SIG-M5 treated with dmso at 0.1 percent for 504 hours (cell line): Measurements from ENCODE around the gene HOXB8.

Experiments used
- DNase-seq: peaks from one replicate; lab custom pipeline; 2025; ENCODE audit not compliant: unreplicated experiment; lab: John Stamatoyannopoulos, UW

Gene HOXB8

DNA sequence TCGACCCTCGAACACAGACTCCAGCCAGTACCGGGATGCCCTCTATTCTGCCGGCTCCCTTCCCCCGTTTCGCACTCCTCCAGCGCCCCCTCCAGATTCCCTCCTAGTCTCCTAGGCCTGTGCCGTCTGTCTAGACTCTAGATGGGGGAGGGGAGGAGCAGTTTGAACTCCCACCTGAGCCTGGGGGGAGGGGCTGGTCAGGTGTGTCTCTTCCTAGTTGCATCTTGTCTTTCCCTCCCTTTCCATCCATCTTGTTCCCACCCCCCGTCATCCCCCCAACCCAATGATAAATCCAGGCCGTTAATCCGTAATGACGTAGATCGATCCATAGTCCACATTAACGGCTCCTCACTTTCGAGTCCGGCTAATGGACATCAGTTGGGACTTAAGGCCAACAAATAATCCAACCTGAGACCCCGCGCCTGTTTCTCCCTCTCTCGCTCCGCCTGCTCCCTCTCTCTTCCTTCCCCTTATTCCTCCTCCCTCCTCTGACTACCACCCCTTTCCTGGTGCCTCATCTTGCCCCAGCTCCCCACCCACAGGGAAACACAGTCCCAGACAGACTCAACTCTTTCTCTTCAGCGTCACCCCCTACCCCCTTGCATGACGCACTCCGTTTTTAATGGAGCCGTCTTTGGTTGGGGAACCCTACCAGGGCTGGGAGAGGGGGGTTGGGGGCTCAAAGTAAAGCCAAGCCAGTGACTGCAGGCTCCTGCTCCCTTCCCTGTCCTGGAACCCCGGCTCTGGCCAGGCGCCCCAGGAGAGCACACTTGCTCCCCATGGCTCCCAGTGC is 18.2 kb downstream of the HOXB8 start:
- no peak for DNase-seq

DNA sequence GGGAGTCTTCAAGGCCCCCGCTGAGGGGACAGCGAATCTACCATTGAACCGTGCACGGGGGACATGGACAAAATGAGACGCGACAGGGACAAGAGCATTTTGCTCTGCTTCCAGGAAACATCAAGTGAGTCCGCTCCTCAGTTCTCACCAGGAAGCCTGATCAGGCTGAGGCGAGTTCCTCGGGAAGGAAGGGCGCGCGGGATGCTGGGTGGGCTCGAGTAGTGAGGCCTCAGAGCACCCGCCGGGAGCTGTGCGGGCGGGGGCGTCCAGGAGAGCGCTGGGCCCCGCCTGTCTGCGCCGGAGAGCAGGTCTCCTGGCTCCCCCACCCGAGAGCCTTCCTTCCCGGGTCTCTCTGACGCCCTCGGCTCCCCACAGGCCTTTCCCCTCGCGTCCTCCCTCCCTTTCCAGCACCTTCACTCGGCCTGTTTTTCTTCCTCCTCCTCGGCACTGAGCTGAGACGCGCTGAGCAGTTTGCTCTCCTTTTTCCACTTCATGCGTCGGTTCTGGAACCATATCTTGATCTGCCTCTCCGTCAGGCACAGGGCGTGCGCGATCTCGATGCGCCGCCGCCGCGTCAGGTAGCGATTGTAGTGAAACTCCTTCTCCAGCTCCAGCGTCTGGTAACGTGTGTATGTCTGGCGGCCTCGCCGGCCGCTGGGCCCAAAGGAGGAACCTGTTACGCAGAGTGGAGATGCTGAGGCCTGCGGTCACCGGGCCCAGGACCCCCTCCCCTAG is 18.9 kb downstream of the HOXB8 start:
- DNase-seq: no peak

DNA sequence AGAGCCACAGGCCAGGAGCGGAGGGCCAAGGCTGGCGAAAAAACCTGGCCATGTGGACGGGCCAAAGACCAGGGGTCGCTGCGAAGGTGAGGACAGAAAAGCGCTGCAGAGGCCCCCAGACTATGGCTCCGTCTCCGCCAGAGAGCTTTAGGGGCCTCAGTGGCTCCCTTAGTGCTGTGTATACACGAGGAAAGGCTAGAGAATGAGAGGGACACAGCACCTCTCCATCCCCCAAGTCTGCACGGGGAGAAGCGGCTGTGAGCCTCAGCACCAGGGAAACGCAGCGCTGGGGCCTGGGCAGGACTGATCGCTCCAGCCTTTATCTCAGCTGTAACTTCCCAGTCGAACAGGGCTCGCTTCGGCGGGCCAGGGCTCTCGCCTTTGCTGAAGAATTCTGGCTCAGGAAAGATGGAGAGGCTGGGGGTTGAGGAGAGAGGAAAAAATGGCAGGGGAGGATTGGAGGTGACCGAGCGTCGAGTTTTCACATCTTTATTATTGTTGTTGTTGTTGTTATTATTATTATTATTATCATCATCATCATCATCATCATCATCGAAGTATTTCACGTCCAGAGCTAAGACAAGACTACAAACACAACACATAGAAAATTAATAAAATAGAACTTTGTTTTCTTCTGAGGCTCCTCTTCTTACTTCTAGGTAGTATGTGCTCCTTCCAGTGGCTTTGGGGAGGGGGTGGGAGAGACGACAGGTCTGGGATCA is 19.7 kb downstream of the HOXB8 start:
- DNase-seq: no peak

DNA sequence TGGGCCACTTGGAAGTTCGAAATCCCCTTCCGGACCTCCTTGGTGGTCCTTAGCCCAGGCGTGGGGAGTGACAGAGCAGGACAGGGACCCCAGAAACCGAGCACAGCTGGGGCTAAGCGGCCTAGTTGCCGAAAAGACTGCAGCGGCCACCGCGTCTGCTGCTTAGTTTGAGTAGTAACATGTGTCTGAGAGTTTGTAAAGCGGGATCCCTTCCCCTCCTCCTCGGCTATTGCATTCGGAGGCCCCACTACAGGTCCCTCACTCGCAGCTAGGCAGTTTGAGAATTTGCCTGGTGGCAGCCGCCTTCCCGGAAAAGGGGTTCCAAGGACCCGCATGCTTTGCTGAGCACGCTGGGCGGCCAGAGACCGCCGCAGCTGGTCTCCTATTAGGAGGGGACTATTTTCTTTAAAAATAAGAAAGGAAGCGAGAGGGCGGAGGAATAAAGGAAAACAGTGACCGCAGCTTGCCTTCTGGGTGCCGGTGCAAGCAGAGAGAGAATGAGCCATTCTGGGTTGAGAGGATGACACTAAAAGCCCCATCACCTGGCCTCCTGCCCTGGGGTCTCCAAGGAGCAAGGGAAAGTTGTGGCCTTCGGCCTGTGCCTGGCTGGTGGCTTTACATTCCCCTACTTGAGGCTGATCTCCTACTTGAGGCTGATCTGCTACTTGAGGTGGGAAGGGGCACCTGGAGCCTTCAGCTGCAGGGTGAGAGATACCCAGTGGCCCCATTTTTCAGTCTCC is 20.4 kb downstream of the HOXB8 start:
- DNase-seq: no peak

DNA sequence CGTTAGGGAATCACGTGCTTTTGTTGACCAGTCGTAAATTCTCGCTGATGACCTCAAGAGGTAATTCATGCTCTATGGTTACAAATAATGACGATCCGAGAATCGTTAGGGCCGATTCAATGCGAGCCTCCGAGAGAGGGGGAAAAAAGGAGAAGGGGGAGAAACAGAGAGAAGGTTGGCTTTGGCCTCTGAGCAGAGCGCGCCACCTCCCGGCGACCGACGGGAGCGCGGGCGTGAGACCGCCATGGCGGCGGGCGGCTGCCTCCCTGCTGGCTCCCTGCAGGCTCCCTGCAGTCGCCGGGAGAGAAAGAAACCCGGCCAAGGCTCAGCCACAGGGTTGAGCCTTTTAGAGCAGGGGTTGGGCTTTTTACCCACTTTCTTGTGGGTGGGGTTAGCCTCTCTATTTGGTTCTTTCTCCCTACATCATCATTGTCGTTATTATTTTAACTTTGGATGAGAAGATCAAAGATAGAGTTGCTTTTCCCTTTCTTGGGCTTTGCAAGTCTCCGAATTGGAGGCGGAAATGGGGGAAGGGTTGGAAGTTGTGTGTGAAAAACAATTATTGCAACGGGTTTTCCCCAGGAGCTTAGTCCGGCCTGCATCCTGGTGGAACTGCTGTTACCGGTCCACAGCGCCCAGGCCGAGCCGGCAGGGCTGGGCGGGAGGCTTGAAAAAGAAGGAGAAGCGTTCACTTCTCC is 21.1 kb downstream of the HOXB8 start:
- DNase-seq: peak; percentile 78

DNA sequence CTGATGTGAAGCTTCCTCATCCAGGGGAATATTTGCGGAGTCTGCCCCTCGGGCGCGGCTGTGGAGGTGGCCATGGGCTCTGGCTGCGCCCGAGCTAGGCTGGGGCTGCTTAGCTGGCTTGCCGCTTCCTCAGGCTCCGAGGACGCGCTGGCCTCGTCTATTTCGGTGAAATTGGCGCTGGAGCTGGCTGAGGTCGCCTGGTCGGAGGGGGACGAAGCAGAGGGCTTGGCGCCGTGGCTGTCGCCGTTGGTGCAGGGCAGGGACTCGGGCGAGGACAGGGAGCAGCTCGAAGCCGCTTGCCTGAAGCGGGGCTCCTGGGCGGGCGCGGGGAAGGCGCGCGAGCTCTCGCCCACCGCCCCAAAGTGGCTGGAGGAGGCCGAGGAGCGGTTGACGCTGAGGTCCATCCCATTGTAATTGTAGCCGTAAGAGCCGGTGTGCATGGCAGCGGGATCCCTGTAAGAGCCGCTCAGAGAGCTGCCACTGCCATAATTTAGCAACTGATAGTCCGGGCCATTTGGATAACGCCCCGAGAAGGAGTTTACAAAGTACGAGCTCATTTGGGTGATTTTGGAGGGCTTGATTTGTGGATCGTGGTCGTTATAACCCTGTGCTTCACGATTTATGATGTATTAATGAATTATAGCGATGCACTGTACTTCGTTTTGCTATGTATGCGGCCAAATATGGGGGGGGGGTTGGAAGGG is 21.8 kb downstream of the HOXB8 start, which contains the start of gene HOXB5:
Gene HOXB5, minus strand, starts transcription at position 654 of the 704 bp plus-strand sequence. Its CDS starts 97 bp downstream, at position 557.
- no peak for DNase-seq

DNA sequence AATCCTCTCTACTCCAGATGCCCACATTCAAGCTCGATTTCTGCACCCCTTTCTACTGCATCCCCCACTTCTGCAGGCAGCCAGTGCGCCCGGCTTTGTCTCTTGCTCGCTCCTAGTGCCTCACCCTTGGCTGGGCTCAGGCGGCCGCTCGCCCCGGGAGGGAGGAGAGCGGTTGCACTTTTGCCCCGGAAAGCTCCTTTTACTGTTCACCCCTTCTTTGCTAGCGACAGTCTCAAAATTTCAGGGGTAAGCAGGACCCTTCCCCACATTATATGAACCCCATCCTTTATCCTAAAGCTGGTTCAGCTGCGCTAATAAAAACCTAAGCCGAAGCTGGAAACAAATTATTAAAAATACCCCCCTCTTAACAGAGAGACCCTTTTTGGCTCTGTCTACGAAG is 22.5 kb downstream of the HOXB8 start:
- no peak for DNase-seq

DNA sequence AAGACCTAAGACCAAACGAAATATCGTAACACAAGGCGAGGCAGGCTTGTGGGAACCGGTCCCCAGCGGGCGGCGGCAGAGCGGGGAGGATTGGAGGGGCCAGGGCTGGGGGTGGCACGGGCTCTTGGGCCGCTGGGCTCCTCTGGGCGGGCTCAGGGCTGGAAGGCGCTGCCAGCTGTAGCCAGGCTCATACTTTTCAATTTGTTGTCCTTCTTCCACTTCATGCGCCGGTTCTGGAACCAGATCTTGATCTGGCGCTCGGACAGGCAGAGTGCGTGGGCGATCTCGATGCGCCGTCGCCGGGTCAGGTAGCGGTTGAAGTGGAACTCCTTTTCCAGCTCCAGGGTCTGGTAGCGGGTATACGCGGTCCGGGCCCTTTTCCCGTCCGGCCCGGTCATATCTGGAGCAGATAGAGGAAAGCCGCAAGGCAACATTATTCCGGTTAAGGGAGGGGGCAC is 23.0 kb downstream of the HOXB8 start:
- DNase-seq: no peak

DNA sequence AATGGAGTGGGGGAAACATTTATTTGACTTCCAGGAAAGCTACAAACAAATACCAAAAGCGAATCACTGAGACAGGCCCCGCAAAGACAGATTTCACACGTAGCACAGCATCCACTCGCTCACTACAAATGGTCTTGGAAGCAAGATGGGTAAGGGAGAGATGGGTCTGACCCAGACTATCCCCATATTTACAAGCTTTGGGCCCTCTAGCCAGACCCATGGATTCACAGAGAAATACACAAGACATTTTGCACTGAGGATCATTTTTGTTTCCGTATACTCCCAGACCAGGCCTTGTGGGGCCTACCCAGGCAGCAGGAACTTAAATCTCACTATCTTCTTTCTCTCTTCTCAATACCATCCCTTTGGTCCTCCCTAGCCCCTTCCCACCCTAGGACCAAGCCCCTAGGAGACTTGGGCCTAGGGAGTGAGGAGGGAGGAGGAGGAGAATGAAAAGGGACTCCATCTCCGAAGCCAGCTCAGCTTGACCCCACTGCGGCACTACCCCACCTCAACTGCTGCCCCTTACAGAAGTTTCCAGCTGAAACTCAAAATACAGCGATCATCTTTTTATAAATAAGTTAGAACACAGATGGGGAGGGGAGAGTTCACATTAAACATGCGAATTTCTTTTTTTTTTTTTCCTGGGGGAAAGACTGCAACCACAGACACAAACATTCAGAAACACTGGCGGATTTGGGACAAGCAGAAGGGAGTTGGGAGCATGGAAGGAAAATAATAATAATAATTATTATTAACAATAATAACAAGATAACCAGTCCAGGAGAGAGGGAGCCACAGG is 23.6 kb downstream of the HOXB8 start:
- no peak for DNase-seq

DNA sequence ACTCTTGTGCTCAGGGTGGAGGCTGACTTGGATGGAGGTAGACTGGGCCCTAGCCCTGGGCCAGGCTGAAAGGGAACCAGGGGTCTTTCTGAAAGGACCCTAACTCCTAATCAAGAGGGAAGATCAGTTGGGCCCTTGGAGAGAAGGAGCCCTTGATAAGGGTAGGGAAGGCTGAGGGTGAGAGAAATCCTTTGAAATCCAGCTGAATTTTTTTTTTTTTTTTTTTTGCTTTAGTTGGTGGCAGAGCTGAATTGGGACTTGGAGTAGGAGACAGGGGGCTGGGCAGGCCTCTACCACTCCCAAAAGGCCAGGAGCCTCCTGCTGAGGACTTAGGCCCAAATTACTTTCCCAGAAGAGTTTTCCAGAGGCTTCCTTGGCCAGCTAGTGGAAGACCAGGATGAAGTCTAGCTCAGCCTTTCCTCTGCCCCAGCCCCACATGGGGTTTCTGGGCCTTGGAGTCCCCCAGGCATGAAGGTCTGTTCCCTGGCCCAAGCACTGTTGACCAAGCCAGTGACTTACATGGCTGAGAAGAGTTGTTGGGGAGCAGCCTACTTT is 24.4 kb downstream of the HOXB8 start:
- DNase-seq: no peak

DNA sequence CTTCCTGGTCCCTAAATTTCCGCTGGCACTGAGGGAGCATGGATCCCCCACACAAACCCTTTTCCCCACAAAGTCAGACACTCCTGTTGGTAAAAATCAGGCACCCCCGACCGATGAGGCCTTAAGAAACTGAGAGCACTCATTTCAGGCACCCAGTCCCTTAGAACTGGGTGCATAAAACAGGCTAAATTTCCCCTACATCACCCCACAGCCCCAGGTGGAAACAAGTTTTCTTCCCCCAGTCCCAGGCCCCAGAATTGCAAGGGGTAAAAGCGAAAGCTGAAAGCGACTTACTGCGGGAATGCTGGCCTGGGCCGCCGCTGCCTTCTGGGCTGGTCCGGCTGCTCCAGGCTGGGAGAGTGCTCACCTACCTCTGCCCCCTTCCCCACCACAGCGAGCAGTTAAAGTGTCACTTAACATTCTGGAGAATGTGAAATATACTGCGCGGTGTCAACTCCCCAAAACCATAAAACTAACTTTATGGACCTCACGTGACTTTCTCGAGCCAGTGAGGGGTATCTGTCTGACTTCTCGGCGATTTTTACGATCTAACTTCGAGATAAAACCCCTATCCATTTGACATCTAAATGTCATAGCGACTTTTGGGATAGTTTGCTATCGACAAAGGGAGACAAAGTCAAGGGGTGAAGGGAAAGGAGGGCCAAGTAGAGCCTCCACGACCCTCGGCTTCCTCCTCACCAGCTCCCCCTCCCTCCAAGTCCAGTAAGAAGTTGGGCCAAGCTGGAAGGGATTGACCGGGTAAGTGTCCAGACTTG is 25.1 kb downstream of the HOXB8 start, which contains the start of gene HOXB3:
Gene HOXB3, minus strand, starts transcription at position 411 of the 776 bp plus-strand sequence. CDS start 37,767 bp downstream, outside the sequence.
- no peak for DNase-seq

DNA sequence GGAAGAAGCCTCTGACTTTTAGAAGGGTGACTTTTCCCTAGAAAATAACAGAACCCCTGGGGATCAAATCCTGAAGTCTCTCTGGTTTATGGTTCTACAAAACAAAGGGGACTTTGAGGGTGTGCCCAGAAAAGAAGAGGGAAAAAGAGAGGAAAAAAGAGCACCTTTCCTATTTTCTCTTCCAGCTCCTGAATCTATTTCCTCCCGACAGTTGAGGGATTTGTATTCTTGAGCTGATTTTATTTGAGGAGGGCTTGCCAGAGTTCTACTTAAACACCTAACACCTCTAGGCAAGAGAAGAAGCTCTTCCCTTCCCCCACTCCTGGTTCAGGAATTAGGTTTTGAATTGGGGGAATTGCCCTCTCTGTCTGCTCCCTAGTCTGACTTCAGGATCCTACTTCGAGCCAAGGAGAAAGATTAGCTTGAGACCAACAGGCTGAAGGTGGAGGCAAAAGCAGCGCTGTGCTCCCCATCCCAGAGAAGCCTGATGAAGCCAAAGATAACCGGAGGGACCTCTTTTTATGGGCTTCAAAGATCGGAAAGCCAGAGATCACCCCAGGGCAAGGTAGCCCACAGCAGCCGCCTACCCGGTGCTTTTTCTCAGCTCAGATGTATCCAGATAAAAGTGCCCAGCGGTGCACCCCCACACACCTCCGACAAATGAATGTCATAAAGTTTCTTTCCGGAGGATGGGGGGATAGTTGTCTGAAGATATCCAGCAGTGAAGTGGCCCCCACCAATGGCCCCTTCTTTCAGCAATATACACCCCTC is 25.8 kb downstream of the HOXB8 start:
- DNase-seq: no peak

DNA sequence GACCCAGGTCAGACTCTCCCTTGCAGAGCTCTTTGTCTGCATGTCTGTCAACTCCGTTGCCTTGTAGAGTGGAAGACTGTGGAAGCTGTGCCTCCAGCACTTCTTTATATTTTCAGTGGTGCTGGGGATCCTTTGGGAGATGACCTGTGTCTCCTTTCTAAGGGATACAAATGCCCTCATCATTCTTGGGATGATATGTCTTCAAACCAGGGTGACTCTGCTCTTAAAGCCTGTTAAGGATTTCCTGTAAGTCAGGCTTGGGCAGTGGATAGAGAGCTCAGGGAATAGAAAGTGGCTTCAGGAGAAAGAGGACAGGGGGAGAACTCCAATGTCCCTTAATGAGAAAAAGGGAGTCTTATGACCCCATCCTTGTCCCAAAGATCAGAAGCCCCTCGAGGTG is 26.6 kb downstream of the HOXB8 start:
- no peak for DNase-seq

DNA sequence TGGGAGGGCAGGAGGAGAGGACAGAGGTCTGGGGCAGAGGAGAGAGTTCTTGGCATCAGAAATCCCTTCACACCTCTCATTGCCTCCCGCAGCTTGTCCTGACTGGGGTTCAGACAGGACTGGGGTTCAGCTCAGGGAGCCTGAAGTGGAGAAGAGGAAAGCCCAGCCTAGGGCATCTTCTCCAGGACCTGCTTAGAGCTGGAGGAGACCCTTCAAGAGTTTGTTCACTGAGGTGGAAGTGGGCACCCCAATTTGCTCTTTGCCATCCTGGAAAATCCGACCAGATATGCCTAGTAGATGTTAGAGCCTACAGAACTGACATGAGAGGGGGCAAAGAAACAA is 27.0 kb downstream of the HOXB8 start:
- DNase-seq: no peak

DNA sequence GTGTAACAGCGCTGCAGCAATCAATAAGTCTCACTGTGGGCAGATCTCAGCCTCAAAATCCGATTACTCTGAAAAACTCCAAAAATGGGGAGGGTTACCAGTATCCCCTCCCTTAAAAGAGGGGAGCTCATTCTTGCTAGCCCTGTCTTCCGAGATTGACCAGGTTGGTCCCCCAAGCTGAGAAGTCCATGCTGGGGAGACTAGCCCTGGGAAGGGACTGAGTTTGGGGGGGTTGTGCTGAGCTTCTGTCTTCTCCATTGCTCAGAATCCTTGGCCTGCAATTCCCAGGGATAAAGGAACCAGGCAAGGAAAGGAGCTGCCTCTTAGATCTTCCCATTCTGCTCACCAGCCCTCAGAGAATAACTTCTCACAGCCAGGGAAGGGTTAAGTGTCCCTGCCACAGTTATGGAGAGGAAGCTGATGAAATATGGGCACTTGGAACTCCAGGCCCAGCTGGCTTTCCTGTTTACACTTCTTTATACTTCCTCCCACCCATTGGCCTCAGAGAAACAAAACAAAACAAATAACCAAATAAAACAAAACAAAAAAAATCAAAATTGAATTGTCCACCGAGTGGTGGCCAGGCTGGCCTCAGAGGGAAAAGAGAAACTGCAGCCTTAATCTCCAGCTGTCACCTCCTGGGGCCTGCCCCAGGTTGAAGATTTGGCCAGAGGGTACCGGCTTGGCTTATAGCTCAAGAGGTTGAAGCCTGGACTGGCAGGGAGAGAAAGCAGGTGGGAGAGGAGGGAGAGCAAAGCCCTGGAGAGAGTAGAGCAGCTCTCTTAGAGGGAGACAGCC is 27.6 kb downstream of the HOXB8 start:
- DNase-seq: no peak
